DOHH2 (cell line): Measurements from ENCODE around the gene ABHD12.

Experiments used
- H3F3A ChIP-seq: fragments of 200-600 bp; sonication (generic), shearing (Covaris generic); 2 replicates; pipeline ENCODE4 v1.6.0; 2016; ENCODE audit warnings: antibody characterized with exemption, mild to moderate bottlenecking; ENCODE audit not compliant: control insufficient read depth, insufficient read depth
- H3K27ac ChIP-seq: fragments of 200-600 bp; sonication (generic); 2 replicates; pipeline ENCODE4 v1.5.1; 2014; ENCODE audit warnings: low read depth, mild to moderate bottlenecking, low read length, moderate library complexity
- H3K27me3 ChIP-seq: fragments of 200-600 bp; sonication (generic); 2 replicates; pipeline ENCODE4 v1.6.1; 2014; ENCODE audit warnings: mild to moderate bottlenecking, low read length, mixed read lengths; ENCODE audit not compliant: control insufficient read depth
- H3K36me3 ChIP-seq: fragments of 200-600 bp; sonication (generic); 2 replicates; pipeline ENCODE4 v1.6.1; 2014; ENCODE audit warnings: mild to moderate bottlenecking, low read length, moderate library complexity, mixed read lengths; ENCODE audit not compliant: control insufficient read depth
- H3K4me1 ChIP-seq: fragments of 200-600 bp; sonication (generic); 2 replicates; pipeline ENCODE4 v1.6.1; 2014; ENCODE audit warnings: mild to moderate bottlenecking, low read length, mixed read lengths; ENCODE audit not compliant: control insufficient read depth
- H3K4me2 ChIP-seq: fragments of 200-600 bp; sonication (generic); 2 replicates; pipeline ENCODE4 v1.6.0; 2014; ENCODE audit warnings: mild to moderate bottlenecking, low read length, moderate library complexity
- H3K4me3 ChIP-seq: fragments of 200-600 bp; sonication (generic); 2 replicates; pipeline ENCODE4 v1.5.1; 2014; ENCODE audit warnings: mild to moderate bottlenecking, low read length, mixed read lengths
- H3K79me2 ChIP-seq: fragments of 200-600 bp; sonication (generic); 2 replicates; pipeline ENCODE4 v1.6.1; 2014; ENCODE audit warnings: mild to moderate bottlenecking, low read length, mixed read lengths; ENCODE audit not compliant: control insufficient read depth
- H3K9me2 ChIP-seq: fragments of 200-600 bp; sonication (generic); replicated peaks from 2 replicates; pipeline ENCODE4 v1.6.1; 2014; ENCODE audit warnings: mild to moderate bottlenecking, low read length, mixed read lengths; ENCODE audit not compliant: control insufficient read depth
- H3K9me3 ChIP-seq: fragments of 200-600 bp; sonication (generic); 2 replicates; pipeline ENCODE4 v1.6.1; 2014; ENCODE audit warnings: antibody characterized with exemption, low read length, mixed read lengths; ENCODE audit not compliant: control insufficient read depth, insufficient read depth
- H4K20me1 ChIP-seq: fragments of 200-600 bp; sonication (generic); 2 replicates; pipeline ENCODE4 v1.6.0; 2014; ENCODE audit warnings: low read depth, mild to moderate bottlenecking, antibody characterized with exemption, low read length, moderate library complexity; ENCODE audit not compliant: control insufficient read depth, insufficient read depth
- EZH2phosphoT487 ChIP-seq: fragments of 200-600 bp; sonication (generic); IDR thresholded peaks from 2 replicates; pipeline ENCODE4 v1.6.1; 2017; ENCODE audit warnings: borderline replicate concordance, mild to moderate bottlenecking, antibody characterized with exemption, low read length, moderate library complexity, mixed read lengths
- TF ChIP-seq, protein P1 (sequence below): fragments of 200-600 bp; sonication (generic); IDR thresholded peaks from one replicate; pipeline ENCODE4 v1.5.1; 2014; ENCODE audit warnings: antibody characterized with exemption, mild to moderate bottlenecking, low read depth, low read length; ENCODE audit not compliant: poor library complexity, severe bottlenecking

ABHD12 gene

GRCh38 chr20:25277051-25277801 lies 113.4 kb downstream of the ABHD12 start:
- Histone ChIP-seq H3K4me2 (no peak overlapping the region), H3K79me2 (no peaks in the 10 kb centered on the region), H3K4me3 (no peak overlapping the region), H3K27me3 (no peaks in the 10 kb centered on the region), H3K9me2 (no peaks in the 10 kb centered on the region), H3K27ac (no peak overlapping the region), H4K20me1 (peaks cover 15% of the 10 kb centered on the region), H3K4me1 (peaks cover 27% of the 10 kb centered on the region), H3K9me3 (no peaks in the 10 kb centered on the region), H3F3A (no peaks in the 10 kb centered on the region), H3K36me3 (peaks cover 7% of the 10 kb centered on the region)
- TF ChIP-seq, protein P1, sequence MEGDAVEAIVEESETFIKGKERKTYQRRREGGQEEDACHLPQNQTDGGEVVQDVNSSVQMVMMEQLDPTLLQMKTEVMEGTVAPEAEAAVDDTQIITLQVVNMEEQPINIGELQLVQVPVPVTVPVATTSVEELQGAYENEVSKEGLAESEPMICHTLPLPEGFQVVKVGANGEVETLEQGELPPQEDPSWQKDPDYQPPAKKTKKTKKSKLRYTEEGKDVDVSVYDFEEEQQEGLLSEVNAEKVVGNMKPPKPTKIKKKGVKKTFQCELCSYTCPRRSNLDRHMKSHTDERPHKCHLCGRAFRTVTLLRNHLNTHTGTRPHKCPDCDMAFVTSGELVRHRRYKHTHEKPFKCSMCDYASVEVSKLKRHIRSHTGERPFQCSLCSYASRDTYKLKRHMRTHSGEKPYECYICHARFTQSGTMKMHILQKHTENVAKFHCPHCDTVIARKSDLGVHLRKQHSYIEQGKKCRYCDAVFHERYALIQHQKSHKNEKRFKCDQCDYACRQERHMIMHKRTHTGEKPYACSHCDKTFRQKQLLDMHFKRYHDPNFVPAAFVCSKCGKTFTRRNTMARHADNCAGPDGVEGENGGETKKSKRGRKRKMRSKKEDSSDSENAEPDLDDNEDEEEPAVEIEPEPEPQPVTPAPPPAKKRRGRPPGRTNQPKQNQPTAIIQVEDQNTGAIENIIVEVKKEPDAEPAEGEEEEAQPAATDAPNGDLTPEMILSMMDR, result no peak
- TF ChIP-seq EZH2phosphoT487, result no peak

DNA sequence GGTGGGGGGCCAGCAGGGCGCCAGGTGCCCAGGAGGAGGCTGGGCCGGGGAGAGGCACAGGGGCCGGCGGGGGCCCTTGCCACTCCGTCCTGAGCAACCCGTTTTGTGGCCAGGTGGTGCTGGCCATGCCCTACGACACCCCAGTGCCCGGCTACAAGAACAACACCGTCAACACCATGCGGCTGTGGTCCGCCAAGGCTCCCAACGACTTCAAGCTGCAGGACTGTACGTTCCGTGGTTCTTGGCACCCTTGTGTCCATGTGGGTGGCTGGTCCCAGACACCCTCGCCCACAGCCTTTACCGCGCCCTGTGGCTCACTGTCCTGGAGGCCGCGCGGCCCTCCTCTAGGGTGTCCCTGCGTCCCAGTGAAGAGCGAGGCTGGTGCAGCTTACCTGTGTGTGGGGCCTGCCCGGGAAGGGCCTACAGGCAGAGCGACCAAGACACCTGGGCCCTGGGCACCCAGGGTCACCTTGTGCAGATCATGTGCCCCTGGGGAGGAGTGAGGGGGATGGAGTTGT lies 114.0 kb downstream of the ABHD12 start:
- H3K27ac ChIP-seq, result no peak overlapping the region
- no peak overlapping the region for H3K4me3 ChIP-seq
- H4K20me1 ChIP-seq, result peaks cover 13% of the 10 kb centered on the region
- no peaks in the 10 kb centered on the region for H3K27me3 ChIP-seq
- no peaks in the 10 kb centered on the region for H3K9me3 ChIP-seq
- H3F3A ChIP-seq, result no peaks in the 10 kb centered on the region
- no peak for TF ChIP-seq EZH2phosphoT487
- TF ChIP-seq, protein P1, result no peak
- no peaks in the 10 kb centered on the region for H3K9me2 ChIP-seq
- peaks cover 20% of the 10 kb centered on the region for H3K4me1 ChIP-seq
- peaks cover 11% of the 10 kb centered on the region for H3K36me3 ChIP-seq
- no peak overlapping the region for H3K4me2 ChIP-seq
- no peaks in the 10 kb centered on the region for H3K79me2 ChIP-seq

DNA sequence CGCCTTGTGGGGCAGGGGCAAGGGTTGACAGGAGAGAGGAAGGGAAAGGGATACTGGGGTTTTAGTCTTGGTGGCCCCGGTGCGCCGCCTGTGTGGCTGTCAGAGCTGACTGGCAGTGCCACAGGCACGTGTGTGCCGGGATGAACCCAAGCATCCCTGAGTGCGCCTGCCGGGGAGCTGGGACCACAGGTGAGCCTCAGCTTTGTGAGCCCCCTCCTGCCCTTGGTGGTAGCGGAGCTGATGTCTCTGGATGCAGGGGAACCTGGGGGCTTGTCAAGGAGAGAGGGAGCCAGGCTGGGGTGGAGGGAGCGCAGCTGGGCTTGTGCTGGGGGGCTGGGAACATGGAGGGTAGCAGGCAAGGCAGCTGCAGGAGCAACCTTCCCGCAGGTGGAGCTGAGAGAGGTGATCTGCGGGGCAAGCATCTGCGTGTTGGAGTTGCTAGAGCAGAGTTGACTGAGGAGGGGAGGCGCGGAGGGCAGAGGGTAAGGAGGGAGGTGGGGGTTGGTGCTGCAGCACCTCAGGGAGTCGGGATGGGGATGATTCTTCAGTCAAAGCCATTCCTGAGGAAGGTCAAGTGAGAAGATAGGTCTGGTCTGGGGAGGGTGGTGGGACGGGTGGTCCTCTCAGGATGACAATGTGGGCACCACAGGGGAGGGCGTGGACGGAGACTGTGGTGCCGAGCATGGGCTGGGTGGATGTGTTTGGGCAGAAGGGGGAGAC lies 114.7 kb downstream of the ABHD12 start:
- no peaks in the 10 kb centered on the region for H3K79me2 ChIP-seq
- no peak overlapping the region for H3K27ac ChIP-seq
- TF ChIP-seq, protein P1, result no peak
- TF ChIP-seq EZH2phosphoT487, result no peak
- H3K4me2 ChIP-seq, result no peak overlapping the region
- peaks cover 14% of the 10 kb centered on the region for H3K4me1 ChIP-seq
- no peaks in the 10 kb centered on the region for H3K27me3 ChIP-seq
- no peaks in the 10 kb centered on the region for H3K9me2 ChIP-seq
- H3F3A ChIP-seq, result no peaks in the 10 kb centered on the region
- H3K9me3 ChIP-seq, result no peaks in the 10 kb centered on the region
- H3K36me3 ChIP-seq, result peaks cover 8% of the 10 kb centered on the region
- no peak overlapping the region for H3K4me3 ChIP-seq
- H4K20me1 ChIP-seq, result peaks cover 9% of the 10 kb centered on the region
